ENCODE results near the gene ANO1.

The ANO1 gene

GRCh38 chr11:70182266-70182665 is 104.1 kb downstream of the ANO1 start:
- no peak for TF ChIP-seq CTCF (conservative IDR thresholded peaks at IDR 0.05)
- H3K27ac ChIP-seq = no peak overlapping the region

GRCh38 chr11:70183032-70183431 is 104.9 kb downstream of the ANO1 start:
- TF ChIP-seq CTCF (conservative IDR thresholded peaks at IDR 0.05) = no peak
- peak overlapping the region; percentile 47 for H3K27ac ChIP-seq

- peak; percentile 42 for TF ChIP-seq CTCF (conservative IDR thresholded peaks at IDR 0.05)
- H3K27ac ChIP-seq = peak overlapping the region; percentile 47
These were observed 105.5 kb downstream of the ANO1 start for GRCh38 chr11:70183483-70184176.

- TF ChIP-seq CTCF (conservative IDR thresholded peaks at IDR 0.05) = no peak
These were observed 106.3 kb downstream of the ANO1 start for GRCh38 chr11:70184396-70184795.

GRCh38 chr11:70185348-70186055 is 107.4 kb downstream of the ANO1 start:
- H3K27ac ChIP-seq = no peak overlapping the region
- no peak for TF ChIP-seq CTCF (conservative IDR thresholded peaks at IDR 0.05)

More at GRCh38 chr11:70184396-70184795, 106.3 kb downstream of the ANO1 start:
- peak overlapping the region; percentile 47; the same call in 1 of the 2 replicates for H3K27ac ChIP-seq

- no peak overlapping the region for H3K27ac ChIP-seq
- no peak for TF ChIP-seq CTCF (conservative IDR thresholded peaks at IDR 0.05)
These were observed 108.3 kb downstream of the ANO1 start for GRCh38 chr11:70186420-70186819.

- no peak overlapping the region for H3K27ac ChIP-seq
- TF ChIP-seq CTCF (conservative IDR thresholded peaks at IDR 0.05) = no peak
These were observed 108.8 kb downstream of the ANO1 start for GRCh38 chr11:70186936-70187335.

Data from VCaP (cell line).